ENCODE data around the gene GPR37.

Gene GPR37

GRCh38 chr7:124777268-124777667 is 11.7 kb upstream of the GPR37 start (continued):
- TF ChIP-seq GLIS3 (CRISPR knock-in tag; IDR thresholded peaks at IDR 0.05): no peak

- ATAC-seq: no peak
- no peak for TF ChIP-seq ISL1 (CRISPR knock-in tag; IDR thresholded peaks at IDR 0.05)
- TF ChIP-seq CSDC2 (CRISPR knock-in tag; IDR thresholded peaks at IDR 0.05): no peak
- TF ChIP-seq PPARA (CRISPR knock-in tag; IDR thresholded peaks at IDR 0.05; ENCODE audit: borderline replicate concordance): no peak
- TF ChIP-seq ZFP3 (CRISPR knock-in tag; IDR thresholded peaks at IDR 0.05): no peak
- no peak for TF ChIP-seq ZFP30 (CRISPR knock-in tag; IDR thresholded peaks at IDR 0.05)
- TF ChIP-seq BACH2 (CRISPR knock-in tag; IDR thresholded peaks at IDR 0.05; ENCODE audit: borderline replicate concordance): no peak
- no peak for TF ChIP-seq TOX (CRISPR knock-in tag; IDR thresholded peaks at IDR 0.05; ENCODE audit: borderline replicate concordance)
- TF ChIP-seq CREB5 (CRISPR knock-in tag; IDR thresholded peaks at IDR 0.05; ENCODE audit: low read depth): no peak
- TF ChIP-seq ZNF8 (CRISPR knock-in tag; IDR thresholded peaks at IDR 0.05): no peak
- TF ChIP-seq TSHZ2 (CRISPR knock-in tag; IDR thresholded peaks at IDR 0.05): no peak
- no peak for TF ChIP-seq ESRRG (CRISPR knock-in tag; IDR thresholded peaks at IDR 0.05)
- TF ChIP-seq RARB (CRISPR knock-in tag; IDR thresholded peaks at IDR 0.05): no peak
- TF ChIP-seq TCF4 (CRISPR knock-in tag; IDR thresholded peaks at IDR 0.05; ENCODE audit: borderline replicate concordance): no peak
- no peak for TF ChIP-seq POU6F1 (CRISPR knock-in tag; IDR thresholded peaks at IDR 0.05; ENCODE audit: borderline replicate concordance, low read depth)
- no peak for TF ChIP-seq ZC3H10 (CRISPR knock-in tag; IDR thresholded peaks at IDR 0.05)
- no peak for TF ChIP-seq OSR1 (CRISPR knock-in tag; IDR thresholded peaks at IDR 0.05)
- no peak for TF ChIP-seq CSRNP3 (CRISPR knock-in tag; IDR thresholded peaks at IDR 0.05)
- TF ChIP-seq ZNF70 (CRISPR knock-in tag; IDR thresholded peaks at IDR 0.05): no peak
- TF ChIP-seq ARNTL (CRISPR knock-in tag; IDR thresholded peaks at IDR 0.05; ENCODE audit: borderline replicate concordance, low read depth): no peak
Measured at GRCh38 chr7:124776153-124776552, 10.6 kb upstream of the GPR37 start.

GRCh38 chr7:124775422-124775821 is 9.8 kb upstream of the GPR37 start:
- no peak for ATAC-seq
- TF ChIP-seq ZNF70 (CRISPR knock-in tag; IDR thresholded peaks at IDR 0.05) (no peak), TSHZ2 (CRISPR knock-in tag; IDR thresholded peaks at IDR 0.05) (no peak), ISL1 (CRISPR knock-in tag; IDR thresholded peaks at IDR 0.05) (no peak), RARB (CRISPR knock-in tag; IDR thresholded peaks at IDR 0.05) (no peak)
